A673 (cell line): ENCODE measurements around the gene SNRPB. TPM values are rescaled to one million over a fixed set of nuclear protein-coding genes. Genes with fewer than 3 reads are reported as not detected.

ENCODE experiments used
- BruUV-seq: library from RNA; stranded (reverse); fragments of 400-500 nt; replicated peaks from 2 replicates; lab custom pipeline; 2021; lab: Mats Ljungman, UMichigan
- CTCF ChIA-PET: fragments of 300-600 bp; sonication (Branson Sonifier 250); formaldehyde crosslinking; loops from one replicate; lab custom pipeline; 2022; ENCODE audit warnings: antibody characterized with exemption; lab: Charles Lee
- POLR2A ChIA-PET: fragments of 300-600 bp; sonication (Branson Sonifier 250); formaldehyde crosslinking; loops from one replicate; lab custom pipeline; 2022; ENCODE audit warnings: antibody characterized with exemption; ENCODE audit not compliant: low non-redundant PET; lab: Charles Lee
- DNase-seq: peaks from one replicate; pipeline ENCODE4 v3.0.0-alpha.2; 2015; ENCODE audit warnings: low spot score
- H3K27ac ChIP-seq: fragments of 200-600 bp; sonication (generic); 2 replicates; pipeline ENCODE4 v1.5.1; 2016; ENCODE audit warnings: mixed run types, low read depth, mild to moderate bottlenecking, mixed read lengths, antibody characterized with exemption, low read length; ENCODE audit not compliant: poor library complexity, severe bottlenecking
- H3K27me3 ChIP-seq: fragments of 200-600 bp; sonication (generic); replicated peaks from 2 replicates; pipeline ENCODE4 v1.6.1; 2017; ENCODE audit warnings: mixed run types, low read depth, mild to moderate bottlenecking, mixed read lengths, antibody characterized with exemption, low read length; ENCODE audit not compliant: insufficient read depth, poor library complexity
- H3K36me3 ChIP-seq: fragments of 200-600 bp; sonication (generic); 2 replicates; pipeline ENCODE4 v1.6.1; 2016; ENCODE audit warnings: mixed run types, mild to moderate bottlenecking, mixed read lengths, antibody characterized with exemption, low read length; ENCODE audit not compliant: insufficient read depth, poor library complexity, severe bottlenecking
- H3K4me1 ChIP-seq: fragments of 200-600 bp; sonication (generic); 2 replicates; pipeline ENCODE4 v1.6.1; 2017; ENCODE audit warnings: mixed run types, mild to moderate bottlenecking, mixed read lengths, antibody characterized with exemption, low read length; ENCODE audit not compliant: insufficient read depth, poor library complexity, severe bottlenecking
- H3K4me3 ChIP-seq: fragments of 200-600 bp; sonication (generic); 2 replicates; pipeline ENCODE4 v1.5.1; 2016; ENCODE audit warnings: low read depth, mixed run types, mild to moderate bottlenecking, mixed read lengths, low read length; ENCODE audit not compliant: poor library complexity, severe bottlenecking
- H3K9me3 ChIP-seq: fragments of 200-600 bp; sonication (generic); 2 replicates; pipeline ENCODE4 v1.6.1; 2016; ENCODE audit warnings: mixed run types, low read depth, mild to moderate bottlenecking, mixed read lengths, antibody characterized with exemption, low read length; ENCODE audit not compliant: poor library complexity, severe bottlenecking
- EZH2 ChIP-seq: fragments of 200-600 bp; sonication (generic); IDR thresholded peaks from 2 replicates; pipeline ENCODE4 v1.6.1; 2017; ENCODE audit warnings: borderline replicate concordance, low read depth, mild to moderate bottlenecking, mixed read lengths, antibody characterized with exemption, low read length; ENCODE audit not compliant: poor library complexity, severe bottlenecking
- intact Hi-C: fragments of 100-400 bp; cut with micrococcal nuclease; formaldehyde crosslinking; loops from one replicate; pipeline ENCODE4 v1.10.0; 2022; ENCODE audit not compliant: unreplicated experiment
- total RNA-seq: library from RNA; stranded (reverse); gene quantifications from 2 replicates; pipeline ENCODE4 v1.2.3, GENCODE V29; 2021
- TF ChIP-seq, protein P1 (sequence below): fragments of 300-800, 200-600 bp; sonication (generic); conservative IDR thresholded peaks from 2 replicates; pipeline ENCODE4 v1.5.1; 2017; ENCODE audit warnings: low read depth, mild to moderate bottlenecking, antibody characterized with exemption, low read length, moderate library complexity, mixed read lengths

SNRPB gene
- total RNA-seq, 1 experiment from 2014 or later: 522 TPM

DNA sequence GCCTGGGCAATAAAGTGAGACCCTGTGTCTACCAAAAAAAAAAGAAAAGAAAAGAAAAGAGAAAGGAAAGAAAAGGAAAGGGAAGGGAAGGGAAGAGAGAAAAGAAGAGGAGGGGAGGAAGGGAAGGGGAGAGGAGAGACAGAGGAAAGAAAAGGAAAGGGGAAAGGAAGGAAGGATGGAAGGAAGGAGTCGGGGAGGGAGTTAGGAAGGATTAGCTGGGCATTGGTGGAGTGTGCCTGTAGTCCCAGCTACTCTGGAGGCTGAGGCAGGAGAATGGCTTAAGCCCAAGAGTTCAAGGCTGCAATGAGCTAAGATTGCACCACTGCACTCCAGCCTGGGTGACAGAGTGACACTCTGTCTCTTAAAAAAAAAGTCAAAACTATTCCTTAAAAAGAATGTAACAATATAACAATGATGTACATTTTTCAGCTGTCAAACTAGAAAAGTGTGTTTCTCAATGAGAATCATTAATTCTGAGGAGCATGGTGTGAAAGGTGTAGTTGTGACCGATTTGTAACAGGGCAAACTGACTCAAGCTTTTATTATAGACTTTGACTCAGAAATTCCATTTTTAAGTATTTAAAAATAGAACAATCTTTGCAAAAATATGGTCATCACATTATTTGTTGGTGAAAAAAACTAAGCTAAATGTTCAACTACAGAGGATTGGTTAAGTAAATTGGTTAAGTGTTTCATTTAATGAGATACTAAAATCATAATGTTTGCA, 14.7 kb downstream of the SNRPB start:
- no peak overlapping the region for H3K27ac ChIP-seq
- peaks cover under 1% of the 10 kb centered on the region for H3K4me1 ChIP-seq
- ChIA-PET CTCF (interaction anchor here (0.6 kb wide), 1 partner anchor 490 kb away, joined by 3 read pairs; no protein-coding TSS in a partner anchor), POLR2A (interaction anchor here (0.7 kb wide), 1 partner anchor 1326 kb away, joined by 3 read pairs; no protein-coding TSS in a partner anchor)
- intact Hi-C loops: loop anchor here (10.0 kb wide), 1 partner anchor 491 kb away; no protein-coding TSS in a partner anchor
- no peak for DNase-seq
- no peaks in the 10 kb centered on the region for H3K9me3 ChIP-seq
- no peak for TF ChIP-seq EZH2
- TF ChIP-seq, protein P1, sequence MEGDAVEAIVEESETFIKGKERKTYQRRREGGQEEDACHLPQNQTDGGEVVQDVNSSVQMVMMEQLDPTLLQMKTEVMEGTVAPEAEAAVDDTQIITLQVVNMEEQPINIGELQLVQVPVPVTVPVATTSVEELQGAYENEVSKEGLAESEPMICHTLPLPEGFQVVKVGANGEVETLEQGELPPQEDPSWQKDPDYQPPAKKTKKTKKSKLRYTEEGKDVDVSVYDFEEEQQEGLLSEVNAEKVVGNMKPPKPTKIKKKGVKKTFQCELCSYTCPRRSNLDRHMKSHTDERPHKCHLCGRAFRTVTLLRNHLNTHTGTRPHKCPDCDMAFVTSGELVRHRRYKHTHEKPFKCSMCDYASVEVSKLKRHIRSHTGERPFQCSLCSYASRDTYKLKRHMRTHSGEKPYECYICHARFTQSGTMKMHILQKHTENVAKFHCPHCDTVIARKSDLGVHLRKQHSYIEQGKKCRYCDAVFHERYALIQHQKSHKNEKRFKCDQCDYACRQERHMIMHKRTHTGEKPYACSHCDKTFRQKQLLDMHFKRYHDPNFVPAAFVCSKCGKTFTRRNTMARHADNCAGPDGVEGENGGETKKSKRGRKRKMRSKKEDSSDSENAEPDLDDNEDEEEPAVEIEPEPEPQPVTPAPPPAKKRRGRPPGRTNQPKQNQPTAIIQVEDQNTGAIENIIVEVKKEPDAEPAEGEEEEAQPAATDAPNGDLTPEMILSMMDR: no peak
- BruUV-seq: no TSS peak
- no peak overlapping the region for H3K4me3 ChIP-seq
- no peaks in the 10 kb centered on the region for H3K27me3 ChIP-seq
- H3K36me3 ChIP-seq: peaks cover 18% of the 10 kb centered on the region

GRCh38 chr20:2453792-2454191, 16.8 kb downstream of the SNRPB start:
- Histone ChIP-seq H3K27me3 (no peaks in the 10 kb centered on the region), H3K27ac (no peak overlapping the region), H3K4me3 (no peak overlapping the region), H3K9me3 (no peaks in the 10 kb centered on the region), H3K36me3 (no peaks in the 10 kb centered on the region), H3K4me1 (no peaks in the 10 kb centered on the region)
- no peak for TF ChIP-seq EZH2
- TF ChIP-seq, protein P1: no peak
- ChIA-PET POLR2A (no interaction called here), CTCF (interaction anchor here (0.5 kb wide), 1 partner anchor 336 kb away, joined by 3 read pairs; no protein-coding TSS in a partner anchor)
- no peak for DNase-seq
- intact Hi-C loops: loop anchor here (2.0 to 10.0 kb wide), 3 partner anchors 246 to 689 kb away; no protein-coding TSS in a partner anchor
- no TSS peak for BruUV-seq

GRCh38 chr20:2451939-2452732, 18.5 kb downstream of the SNRPB start:
- no TSS peak for BruUV-seq
- H3K4me3 ChIP-seq: no peak overlapping the region
- TF ChIP-seq, protein P1: peak; percentile 92
- no peak for TF ChIP-seq EZH2
- no peaks in the 10 kb centered on the region for H3K9me3 ChIP-seq
- H3K36me3 ChIP-seq: no peaks in the 10 kb centered on the region
- POLR2A ChIA-PET: no interaction called here
- peak; percentile 85 for DNase-seq
- no peaks in the 10 kb centered on the region for H3K4me1 ChIP-seq
- H3K27ac ChIP-seq: no peak overlapping the region
- CTCF ChIA-PET: interaction anchor here (0.7 to 1.6 kb wide), 5 partner anchors 9 to 245 kb away, joined by 3 to 13 read pairs (median 3); no protein-coding TSS in a partner anchor
- H3K27me3 ChIP-seq: no peaks in the 10 kb centered on the region
- intact Hi-C loops: loop anchor here (2.0 to 10.0 kb wide), 3 partner anchors 245 to 687 kb away; no protein-coding TSS in a partner anchor
